NB4 (cell line): Measurements from ENCODE around the gene SIX1.

Experiments used
- MYC ChIP-seq: IDR thresholded peaks from 2 replicates; pipeline ENCODE4 v1.6.1; 2011; ENCODE audit warnings: low read depth, low read length
- POLR2A ChIP-seq: IDR thresholded peaks from 2 replicates; pipeline ENCODE4 v1.6.1; 2011; ENCODE audit warnings: mild to moderate bottlenecking; ENCODE audit not compliant: insufficient read length; ENCODE audit errors: extremely low read depth
- TF ChIP-seq, protein P1 (sequence below): IDR thresholded peaks from one replicate; pipeline ENCODE4 v1.5.1; 2012; ENCODE audit warnings: low read depth, low read length
- TF ChIP-seq, protein P2 (sequence below): IDR thresholded peaks from 2 replicates; pipeline ENCODE4 v1.6.1; 2011; ENCODE audit warnings: low read depth, low read length

DNA sequence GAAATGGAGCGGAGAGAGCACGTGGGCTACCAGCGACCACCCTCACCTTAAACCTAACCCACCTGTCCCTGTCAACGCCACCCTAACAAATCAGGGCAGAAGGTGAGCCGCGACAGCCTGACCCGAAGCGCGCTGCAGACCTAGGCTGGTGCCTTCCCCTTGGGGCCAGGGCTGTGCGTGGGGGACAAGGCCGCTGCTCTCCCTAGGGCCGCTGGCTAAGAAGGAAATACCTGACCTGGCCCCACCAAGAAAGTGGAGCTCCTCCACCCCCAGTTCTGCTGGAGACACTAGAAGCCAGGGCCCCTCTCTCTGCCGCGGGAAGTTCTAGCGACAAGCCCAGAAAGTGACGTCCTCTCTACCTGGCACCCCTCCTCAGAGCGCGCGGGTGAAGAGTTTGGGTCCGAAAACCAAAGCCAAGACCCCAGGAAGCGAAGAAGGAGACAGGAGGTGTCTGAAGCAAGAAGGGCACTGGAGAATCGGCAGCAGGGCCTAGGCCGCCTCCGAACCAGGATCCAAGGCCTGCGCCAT, 7.5 kb downstream of the SIX1 start:
- TF ChIP-seq, protein P1, sequence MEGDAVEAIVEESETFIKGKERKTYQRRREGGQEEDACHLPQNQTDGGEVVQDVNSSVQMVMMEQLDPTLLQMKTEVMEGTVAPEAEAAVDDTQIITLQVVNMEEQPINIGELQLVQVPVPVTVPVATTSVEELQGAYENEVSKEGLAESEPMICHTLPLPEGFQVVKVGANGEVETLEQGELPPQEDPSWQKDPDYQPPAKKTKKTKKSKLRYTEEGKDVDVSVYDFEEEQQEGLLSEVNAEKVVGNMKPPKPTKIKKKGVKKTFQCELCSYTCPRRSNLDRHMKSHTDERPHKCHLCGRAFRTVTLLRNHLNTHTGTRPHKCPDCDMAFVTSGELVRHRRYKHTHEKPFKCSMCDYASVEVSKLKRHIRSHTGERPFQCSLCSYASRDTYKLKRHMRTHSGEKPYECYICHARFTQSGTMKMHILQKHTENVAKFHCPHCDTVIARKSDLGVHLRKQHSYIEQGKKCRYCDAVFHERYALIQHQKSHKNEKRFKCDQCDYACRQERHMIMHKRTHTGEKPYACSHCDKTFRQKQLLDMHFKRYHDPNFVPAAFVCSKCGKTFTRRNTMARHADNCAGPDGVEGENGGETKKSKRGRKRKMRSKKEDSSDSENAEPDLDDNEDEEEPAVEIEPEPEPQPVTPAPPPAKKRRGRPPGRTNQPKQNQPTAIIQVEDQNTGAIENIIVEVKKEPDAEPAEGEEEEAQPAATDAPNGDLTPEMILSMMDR: no peak
- TF ChIP-seq, protein P2, sequence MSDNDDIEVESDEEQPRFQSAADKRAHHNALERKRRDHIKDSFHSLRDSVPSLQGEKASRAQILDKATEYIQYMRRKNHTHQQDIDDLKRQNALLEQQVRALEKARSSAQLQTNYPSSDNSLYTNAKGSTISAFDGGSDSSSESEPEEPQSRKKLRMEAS: no peak
- TF ChIP-seq MYC (no peak), POLR2A (no peak)
